ENCODE data around the gene NACC1.

The NACC1 gene

GRCh38 chr19:13090511-13091231, 27.4 kb upstream of the NACC1 start:
- no peak overlapping the region for H3K4me3 ChIP-seq (ENCODE audit: low read depth, low read length)
- peak overlapping the region; percentile 31; the same call in 1 of the 2 replicates for H3K27ac ChIP-seq (ENCODE audit: extremely low read depth, low read depth, low read length)
- H3K4me1 ChIP-seq (ENCODE audit: control insufficient read depth, insufficient read depth, low read length) = no peaks in the 10 kb centered on the region
- CTCF ChIA-PET = interaction anchor here (0.8 to 7.7 kb wide), 7 partner anchors 12 to 125 kb away, joined by 3 to 274 read pairs (median 9); no protein-coding TSS in a partner anchor
- no peaks in the 10 kb centered on the region for H3K36me3 ChIP-seq (ENCODE audit: control insufficient read depth in 2 of 2, insufficient read depth in 1 of 2, low read length in 2 of 2)
- H3K9me3 ChIP-seq (ENCODE audit: control insufficient read depth, insufficient read depth, low read depth, low read length) = no peaks in the 10 kb centered on the region
- POLR2A ChIA-PET = interaction anchor here (0.6 to 0.8 kb wide), 3 partner anchors 23 to 154 kb away, joined by 3 to 6 read pairs (median 3); no protein-coding TSS in a partner anchor
- peak; percentile 57 for TF ChIP-seq GLIS1 (tag by site-specific recombination; IDR thresholded peaks at IDR 0.05)
- TF ChIP-seq ZNF248 (tag by site-specific recombination; IDR thresholded peaks at IDR 0.05) = no peak
- peak; percentile 79 for TF ChIP-seq ZIC2 (tag by site-specific recombination; IDR thresholded peaks at IDR 0.05)

- CTCF ChIA-PET = interaction anchor here (0.7 to 7.7 kb wide), 10 partner anchors 9 to 126 kb away, joined by 3 to 274 read pairs (median 4); no protein-coding TSS in a partner anchor
- Histone ChIP-seq H3K27ac (ENCODE audit: extremely low read depth, low read depth, low read length) (no peak overlapping the region; the same call in 1 of the 2 replicates), H3K4me1 (ENCODE audit: control insufficient read depth, insufficient read depth, low read length) (no peaks in the 10 kb centered on the region), H3K36me3 (ENCODE audit: control insufficient read depth in 2 of 2, insufficient read depth in 1 of 2, low read length in 2 of 2) (no peaks in the 10 kb centered on the region), H3K9me3 (ENCODE audit: control insufficient read depth, insufficient read depth, low read depth, low read length) (no peaks in the 10 kb centered on the region), H3K4me3 (ENCODE audit: low read depth, low read length) (no peak overlapping the region)
- POLR2A ChIA-PET = interaction anchor here (0.6 to 0.8 kb wide), 5 partner anchors 23 to 98 kb away, joined by 3 to 5 read pairs (median 3); no protein-coding TSS in a partner anchor
- TF ChIP-seq ZNF626 (tag by site-specific recombination; IDR thresholded peaks at IDR 0.05) (no peak), ZNF548 (tag by site-specific recombination; IDR thresholded peaks at IDR 0.05) (no peak), ZNF76 (tag by site-specific recombination; IDR thresholded peaks at IDR 0.05; ENCODE audit: borderline replicate concordance, low read depth) (no peak), ZNF350 (tag by site-specific recombination; IDR thresholded peaks at IDR 0.05) (no peak), HOXC10 (CRISPR knock-in tag; IDR thresholded peaks at IDR 0.05) (no peak), ZSCAN4 (tag by site-specific recombination; IDR thresholded peaks at IDR 0.05) (no peak), SP2 (tag by site-specific recombination; IDR thresholded peaks at IDR 0.05) (no peak), ZNF341 (tag by site-specific recombination; IDR thresholded peaks at IDR 0.05; ENCODE audit: low read depth) (peak; percentile 96), ZNF660 (tag by site-specific recombination; IDR thresholded peaks at IDR 0.05) (no peak), BCL6B (tag by site-specific recombination; IDR thresholded peaks at IDR 0.05) (no peak), PATZ1 (tag by site-specific recombination; IDR thresholded peaks at IDR 0.05) (0 out of 2 replicates have a peak, but pooled peaks have one; percentile 22), INSM2 (tag by site-specific recombination; IDR thresholded peaks at IDR 0.05) (no peak), ZNF248 (tag by site-specific recombination; IDR thresholded peaks at IDR 0.05) (no peak), ZNF692 (tag by site-specific recombination; IDR thresholded peaks at IDR 0.05) (0 out of 2 replicates have a peak, but pooled peaks have one; percentile 21), ZNF596 (tag by site-specific recombination; IDR thresholded peaks at IDR 0.05) (no peak), EGR2 (tag by site-specific recombination; IDR thresholded peaks at IDR 0.05; ENCODE audit: low read depth) (no peak), ZNF398 (tag by site-specific recombination; IDR thresholded peaks at IDR 0.05) (peak; percentile 94), ZBTB17 (tag by site-specific recombination; IDR thresholded peaks at IDR 0.05) (no peak), ZIC2 (tag by site-specific recombination; IDR thresholded peaks at IDR 0.05) (peak; percentile 71), ZFHX2 (tag by site-specific recombination; conservative IDR thresholded peaks at IDR 0.05) (no peak)
Measured at GRCh38 chr19:13091400-13092157, 26.5 kb upstream of the NACC1 start.
